ENCODE measurements around the gene EEF1B2. TPM values are rescaled to one million over a fixed set of nuclear protein-coding genes. Genes with fewer than 3 reads are reported as not detected.

The EEF1B2 gene
- total RNA-seq (2014; rRNA removed; shearing (Covaris generic)), result 535 and 568 TPM in 2 replicates

GRCh38 chr2:206159346-206160124 is at the start of gene EEF1B2, which contains the start of gene NDUFS1:
TSS of gene EEF1B2 (plus strand) at chr2:206159895. CDS start at chr2:206159980, 85 bp downstream.
TSS of gene NDUFS1 (minus strand) at chr2:206159444. CDS start at chr2:206153678, 5,766 bp downstream.

Small RNAs within 50 kb of the gene (small RNA-seq; reads per million reads assigned to genes)
- gene RF00134 (not detected), gene RF02271 (not detected), gene SNORA41 (not detected), gene SNORD51 (not detected)

Other genes starting within 250 kb of the EEF1B2 start
- gene INO80D, start 73.7 kb upstream of the EEF1B2 start, total RNA-seq (2014; rRNA removed; shearing (Covaris generic)), result 4.0 and 6.9 TPM in 2 replicates
- gene NDUFS1, start 451 bp upstream of the EEF1B2 start, total RNA-seq (2014; rRNA removed; shearing (Covaris generic)), result 69.9 and 77.5 TPM in 2 replicates
- gene ZDBF2, start 114.8 kb downstream of the EEF1B2 start, total RNA-seq (2014; rRNA removed; shearing (Covaris generic)), result 10.5 and 11.1 TPM in 2 replicates